ENCODE results near the gene CACNA1D.

CACNA1D gene

GRCh38 chr3:53766706-53767105 lies 272.3 kb downstream of the CACNA1D start:
- no peak for DNase-seq

- no peak for DNase-seq
These were observed 274.4 kb downstream of the CACNA1D start for GRCh38 chr3:53768478-53769459.

- DNase-seq: no peak
These were observed 278.2 kb downstream of the CACNA1D start for GRCh38 chr3:53772562-53772961.

- DNase-seq: no peak
These were observed 278.6 kb downstream of the CACNA1D start for GRCh38 chr3:53773021-53773436.

- no peak for DNase-seq
These were observed 279.4 kb downstream of the CACNA1D start for GRCh38 chr3:53773611-53774368.

GRCh38 chr3:53774414-53774813 lies 280.0 kb downstream of the CACNA1D start:
- DNase-seq: no peak

- no peak for DNase-seq
These were observed 280.6 kb downstream of the CACNA1D start for GRCh38 chr3:53775018-53775417.

- DNase-seq: no peak
These were observed 281.4 kb downstream of the CACNA1D start for GRCh38 chr3:53775834-53776251.

- no peak for DNase-seq
These were observed 282.2 kb downstream of the CACNA1D start for GRCh38 chr3:53776494-53777101.

GRCh38 chr3:53777468-53777867 lies 283.1 kb downstream of the CACNA1D start:
- DNase-seq: no peak

- no peak for DNase-seq
These were observed 283.7 kb downstream of the CACNA1D start for GRCh38 chr3:53778153-53778552.

GRCh38 chr3:53780171-53780570 lies 285.8 kb downstream of the CACNA1D start:
- no peak for DNase-seq

GRCh38 chr3:53780806-53781205 lies 286.4 kb downstream of the CACNA1D start:
- DNase-seq: no peak

GRCh38 chr3:53787016-53787415 lies 292.6 kb downstream of the CACNA1D start:
- no peak for DNase-seq

GRCh38 chr3:53788038-53788437 lies 293.6 kb downstream of the CACNA1D start:
- DNase-seq: no peak

- DNase-seq: no peak
These were observed 295.0 kb downstream of the CACNA1D start for GRCh38 chr3:53789459-53789858.

- no peak for DNase-seq
These were observed 296.1 kb downstream of the CACNA1D start for GRCh38 chr3:53790470-53790869.

GRCh38 chr3:53791317-53791716 lies 296.9 kb downstream of the CACNA1D start:
- no peak for DNase-seq

GRCh38 chr3:53792866-53793265 lies 298.5 kb downstream of the CACNA1D start:
- no peak for DNase-seq

GRCh38 chr3:53794597-53794996 lies 300.2 kb downstream of the CACNA1D start:
- DNase-seq: no peak

GRCh38 chr3:53795176-53795575 lies 300.8 kb downstream of the CACNA1D start:
- DNase-seq: no peak

- DNase-seq: peak; percentile 30
These were observed 301.6 kb downstream of the CACNA1D start for GRCh38 chr3:53795789-53796560.

GRCh38 chr3:53798144-53798543 lies 303.7 kb downstream of the CACNA1D start:
- DNase-seq: no peak

All from NCI-H1694 (cell line).